ENCODE results near the gene CRYZL1. TPM values are rescaled to one million over a fixed set of nuclear protein-coding genes. Genes with fewer than 3 reads are reported as not detected.

CRYZL1 gene
- polyA plus RNA-seq, 1 donor = 30.2 TPM

Other genes with a start within 250 kb of the CRYZL1 start
- 52.7 TPM for gene IFNGR2, start 238.3 kb downstream of the CRYZL1 start, polyA plus RNA-seq (ENCODE audit: insufficient read length)
- 19.4 TPM for gene TMEM50B, start 161.8 kb downstream of the CRYZL1 start, polyA plus RNA-seq (ENCODE audit: insufficient read length)
- gene DNAJC28, start 150.0 kb downstream of the CRYZL1 start, polyA plus RNA-seq (ENCODE audit: insufficient read length) = 2.1 TPM
- 54.2 TPM for gene GART, start 99.6 kb downstream of the CRYZL1 start, polyA plus RNA-seq (ENCODE audit: insufficient read length)
- 204 TPM for gene SON, start 98.7 kb downstream of the CRYZL1 start, polyA plus RNA-seq (ENCODE audit: insufficient read length)
- gene DONSON, start 53.1 kb downstream of the CRYZL1 start, polyA plus RNA-seq (ENCODE audit: insufficient read length) = 19.2 TPM
- 34.1 TPM for gene ITSN1, start 760 bp upstream of the CRYZL1 start, polyA plus RNA-seq (ENCODE audit: insufficient read length)